CD4-positive, alpha-beta T cell (primary cell): ENCODE measurements around the gene MITF. TPM values are rescaled to one million over a fixed set of nuclear protein-coding genes. Genes with fewer than 3 reads are reported as not detected.

Experiments
- ATAC-seq: fragments of 200-7000 bp; cut with Tn5 transposase; one replicate; pipeline ENCODE4 v1.10.0; 2022; ENCODE audit warnings: mild to moderate bottlenecking; ENCODE audit not compliant: poor library complexity
- CTCF ChIA-PET: fragments of 350-600 bp; sonication (Branson Sonifier 250); formaldehyde crosslinking; loops from one replicate; lab custom pipeline; 2021; ENCODE audit warnings: antibody characterized with exemption, inconsistent platforms; lab: Charles Lee
- POLR2A ChIA-PET: fragments of 350-600 bp; sonication (Branson Sonifier 250); formaldehyde crosslinking; loops from one replicate; lab custom pipeline; 2021; ENCODE audit warnings: antibody characterized with exemption, inconsistent platforms; lab: Charles Lee
- DNase-seq, 14 experiments: peaks; one replicate each; pipeline ENCODE4 v3.0.0-alpha.2; 2013 to 2020; ENCODE audit warnings: mixed read lengths in 2 of 14
- H3K27ac ChIP-seq, 2 donors: one replicate each; pipeline versions ENCODE4 v1.5.1 to v1.7.0; 2013; ENCODE audit warnings: low read length in 2 of 2, low read depth in 1 of 2, mild to moderate bottlenecking in 1 of 2
- H3K27me3 ChIP-seq, 2 experiments: 1 replicate in 1 of 2; 2 replicates in 1 of 2; pipeline versions ENCODE4 v1.6.1 to v1.7.0; 2013; ENCODE audit warnings: low read length in 2 of 2, control low read depth in 1 of 2, mild to moderate bottlenecking in 1 of 2, moderate library complexity in 1 of 2; ENCODE audit not compliant: insufficient read depth in 2 of 2, control insufficient read depth in 1 of 2
- H3K36me3 ChIP-seq: one replicate; pipeline ENCODE4 v1.6.1; 2013; ENCODE audit warnings: low read length, control low read depth; ENCODE audit not compliant: insufficient read depth
- H3K4me1 ChIP-seq: one replicate; pipeline ENCODE4 v1.6.1; 2013; ENCODE audit warnings: low read length, control low read depth; ENCODE audit not compliant: insufficient read depth
- H3K4me3 ChIP-seq: one replicate; pipeline ENCODE4 v1.5.1; 2013; ENCODE audit warnings: mild to moderate bottlenecking, low read length, moderate library complexity
- H3K9me3 ChIP-seq, 2 experiments: 1 replicate in 1 of 2; 2 replicates in 1 of 2; pipeline versions ENCODE4 v1.6.1 to v1.7.0; 2013; ENCODE audit warnings: low read length in 2 of 2, mild to moderate bottlenecking in 2 of 2, control low read depth in 1 of 2, moderate library complexity in 1 of 2; ENCODE audit not compliant: control insufficient read depth in 1 of 2, insufficient read depth in 1 of 2
- H3K27ac Mint-ChIP-seq: one replicate; pipeline ENCODE4 v1.8.0; 2020; ENCODE audit warnings: mixed read lengths
- H3K27me3 Mint-ChIP-seq: one replicate; pipeline ENCODE4 v1.8.0; 2021; ENCODE audit warnings: mixed read lengths
- H3K36me3 Mint-ChIP-seq: one replicate; pipeline ENCODE4 v1.8.0; 2021; ENCODE audit warnings: low read depth, mixed read lengths
- H3K4me1 Mint-ChIP-seq: one replicate; pipeline ENCODE4 v1.8.0; 2021; ENCODE audit warnings: low read depth, mixed read lengths
- H3K4me3 Mint-ChIP-seq: one replicate; pipeline ENCODE4 v1.8.0; 2020; ENCODE audit warnings: mild to moderate bottlenecking, mixed read lengths
- H3K9me3 Mint-ChIP-seq: one replicate; pipeline ENCODE4 v1.8.0; 2020; ENCODE audit warnings: mixed read lengths
- CTCF ChIP-seq: fragments of 200-600 bp; IDR thresholded peaks from one replicate; pipeline ENCODE4 v1.8.0; 2022; ENCODE audit warnings: antibody characterized with exemption, mild to moderate bottlenecking
- intact Hi-C, 2 experiments: fragments of 100-400 bp; cut with DNase I in 1 of 2; cut with micrococcal nuclease in 1 of 2; formaldehyde crosslinking; loops; one replicate each; pipeline versions ENCODE4 v1.15.1 to v1.9.0; 2023 to 2025; cut with DNase I, micrococcal nuclease
- total RNA-seq, 174 experiments: library from RNA in 2 of 174; stranded (reverse) in 2 of 174; gene quantifications; one replicate each; pipeline ENCODE4 v1.2.3 and lab custom pipeline; 2021 to 2026

MITF gene
- total RNA-seq, 2 experiments from 2014 or later: not detected

DNA sequence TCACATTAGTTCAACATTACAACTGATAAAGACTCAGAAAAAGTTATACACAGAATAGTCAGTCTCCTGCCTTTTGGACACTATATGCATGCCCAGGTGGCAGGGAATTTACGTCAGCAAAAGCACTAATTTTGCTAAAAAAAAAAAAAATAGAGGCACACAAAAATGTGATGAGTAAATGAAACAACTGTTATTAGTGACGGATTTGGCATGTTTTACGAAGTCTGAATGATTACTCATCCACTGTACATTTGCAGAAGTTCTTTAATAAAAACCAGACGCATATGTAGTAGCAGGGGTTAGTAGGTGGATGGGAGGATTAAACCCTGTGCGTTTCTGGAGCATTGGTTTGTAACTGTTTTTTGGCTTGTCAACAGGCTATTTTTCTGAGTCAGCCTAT, 99.0 kb downstream of the MITF start:
- no peaks in the 10 kb centered on the region for H3K4me1 ChIP-seq
- ATAC-seq (no peak), DNase-seq (no peak)
- Mint-ChIP-seq H3K27me3 (no peaks in the 10 kb centered on the region), H3K4me3 (no peak overlapping the region), H3K36me3 (no peaks in the 10 kb centered on the region), H3K4me1 (no peaks in the 10 kb centered on the region), H3K9me3 (peaks cover 7% of the 10 kb centered on the region), H3K27ac (no peak overlapping the region)
- H3K4me3 ChIP-seq: no peak overlapping the region
- no peaks in the 10 kb centered on the region for H3K27me3 ChIP-seq
- intact Hi-C loops: no loop called here
- ChIA-PET POLR2A (no interaction called here), CTCF (no interaction called here)
- no peaks in the 10 kb centered on the region for H3K36me3 ChIP-seq
- H3K27ac ChIP-seq: no peak overlapping the region
- H3K9me3 ChIP-seq: peaks cover 0 to 3% of the 10 kb centered on the region in 2 experiments
- TF ChIP-seq CTCF: no peak

DNA sequence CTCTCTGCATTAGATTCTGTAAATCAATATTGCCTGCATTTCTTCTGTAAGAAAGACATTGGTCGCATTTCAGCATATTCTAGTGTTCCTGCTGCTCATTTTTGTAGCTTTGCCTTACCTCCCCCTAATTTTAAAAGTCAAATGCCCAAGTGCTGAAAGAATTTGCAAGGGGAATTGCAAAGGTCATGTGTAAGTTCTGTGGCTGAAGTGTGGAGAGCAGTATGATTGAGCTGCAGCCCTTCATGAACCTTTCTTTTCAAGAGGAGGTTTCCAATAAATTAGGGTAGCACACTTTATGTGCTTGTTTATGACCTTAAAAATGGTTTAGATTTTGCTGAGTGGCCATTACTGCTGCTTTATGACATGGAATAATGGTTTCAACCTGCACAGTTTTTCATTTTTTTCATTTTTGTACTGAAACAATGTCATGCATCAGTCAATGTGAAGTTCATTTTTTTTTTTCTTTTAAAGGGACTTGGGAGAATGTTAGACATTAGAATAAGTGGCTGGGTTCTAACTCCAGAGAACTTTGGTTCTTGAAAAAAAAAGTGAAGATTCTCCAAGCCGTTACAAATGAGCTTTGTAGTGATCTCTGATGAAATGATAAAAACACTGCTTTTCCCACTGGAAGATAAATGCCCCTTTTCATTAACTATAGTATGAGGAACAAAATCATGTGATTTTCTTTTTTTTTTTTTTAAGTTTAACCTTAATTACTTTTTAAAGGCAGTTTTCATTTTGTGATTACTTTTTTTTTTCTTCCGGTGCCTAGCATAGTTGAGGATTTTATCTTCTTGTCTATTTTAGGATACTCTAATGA, 99.6 kb downstream of the MITF start:
- ChIA-PET CTCF (no interaction called here), POLR2A (no interaction called here)
- no peak for DNase-seq
- intact Hi-C loops: no loop called here
- no peaks in the 10 kb centered on the region for H3K4me1 Mint-ChIP-seq
- no peak for TF ChIP-seq CTCF
- peaks cover 7% of the 10 kb centered on the region for H3K9me3 Mint-ChIP-seq
- H3K36me3 Mint-ChIP-seq: no peaks in the 10 kb centered on the region
- no peaks in the 10 kb centered on the region for H3K4me1 ChIP-seq
- H3K27ac ChIP-seq: no peak overlapping the region
- no peak overlapping the region for H3K4me3 Mint-ChIP-seq
- no peak overlapping the region for H3K4me3 ChIP-seq
- no peaks in the 10 kb centered on the region for H3K27me3 Mint-ChIP-seq
- no peaks in the 10 kb centered on the region for H3K36me3 ChIP-seq
- no peak for ATAC-seq
- peaks cover 0 to 3% of the 10 kb centered on the region in 2 experiments for H3K9me3 ChIP-seq
- no peaks in the 10 kb centered on the region for H3K27me3 ChIP-seq
- H3K27ac Mint-ChIP-seq: no peak overlapping the region

- Histone ChIP-seq H3K4me3 (no peak overlapping the region), H3K36me3 (no peaks in the 10 kb centered on the region), H3K4me1 (no peaks in the 10 kb centered on the region), H3K27ac (no peak overlapping the region), H3K9me3 (peaks cover 0 to 3% of the 10 kb centered on the region in 2 experiments), H3K27me3 (no peaks in the 10 kb centered on the region)
- no peak overlapping the region for H3K4me3 Mint-ChIP-seq
- no peaks in the 10 kb centered on the region for H3K36me3 Mint-ChIP-seq
- TF ChIP-seq CTCF: no peak
- CTCF ChIA-PET: no interaction called here
- intact Hi-C loops: no loop called here
- no peaks in the 10 kb centered on the region for H3K9me3 Mint-ChIP-seq
- POLR2A ChIA-PET: no interaction called here
- H3K4me1 Mint-ChIP-seq: no peaks in the 10 kb centered on the region
- no peaks in the 10 kb centered on the region for H3K27me3 Mint-ChIP-seq
- DNase-seq (no peak), ATAC-seq (no peak)
- H3K27ac Mint-ChIP-seq: no peak overlapping the region
Measured at GRCh38 chr3:69842351-69842750, 103.1 kb downstream of the MITF start.
